Measurements from ENCODE around the gene PKP3.
"Not testable (repeated sequence)": the region's sequence is repeated elsewhere in the genome, so short reads cannot be mapped to it uniquely, and the experiment has no call there.

The PKP3 gene

GRCh38 chr11:379205-380094 lies 14.6 kb upstream of the PKP3 start:
- DNase-seq (ENCODE audit: low read depth in 2 of 2), result no peak

- DNase-seq (ENCODE audit: low read depth in 2 of 2), result no peak
Measured at GRCh38 chr11:380095-380480, 13.9 kb upstream of the PKP3 start.

GRCh38 chr11:380491-380890 lies 13.5 kb upstream of the PKP3 start:
- DNase-seq (ENCODE audit: low read depth in 2 of 2), result no peak

GRCh38 chr11:380996-381395 lies 13.0 kb upstream of the PKP3 start:
- no peak for DNase-seq (ENCODE audit: low read depth in 2 of 2)

GRCh38 chr11:381501-382072 lies 12.4 kb upstream of the PKP3 start:
- no peak for DNase-seq (ENCODE audit: low read depth in 2 of 2)

DNA sequence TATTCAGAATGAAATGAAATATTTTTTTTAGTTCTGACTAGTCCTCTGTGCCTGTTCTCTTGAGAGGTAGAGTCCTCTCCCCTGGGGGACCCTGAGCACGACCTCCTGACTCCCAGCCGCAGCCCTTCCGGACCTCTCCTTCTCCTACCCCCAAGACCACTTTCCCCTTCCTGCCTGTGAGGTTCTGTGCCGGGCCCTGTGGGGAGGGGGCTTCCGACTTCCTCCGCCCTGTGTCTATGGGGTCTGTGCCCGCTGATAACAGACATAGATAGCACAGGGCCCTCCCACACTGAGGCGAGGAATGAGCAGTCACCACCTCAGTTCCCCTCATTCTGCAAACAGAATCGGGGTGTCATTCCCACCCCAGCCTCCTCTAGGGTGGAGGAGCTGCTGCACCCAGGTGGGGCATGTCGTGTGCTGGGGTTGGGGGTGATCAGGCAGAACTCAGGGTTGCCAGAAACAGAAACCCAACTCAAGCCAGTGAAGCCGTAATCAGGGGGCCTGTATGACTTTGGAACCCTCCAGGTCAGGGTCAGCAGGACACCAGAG lies 11.9 kb upstream of the PKP3 start:
- no peak for DNase-seq (ENCODE audit: low read depth in 2 of 2)

- DNase-seq (ENCODE audit: low read depth in 2 of 2), result no peak
Measured at GRCh38 chr11:383431-383830, 10.6 kb upstream of the PKP3 start.

- DNase-seq (ENCODE audit: low read depth in 2 of 2), result no peak
Measured at GRCh38 chr11:384511-384910, 9.5 kb upstream of the PKP3 start.

- no peak for DNase-seq (ENCODE audit: low read depth in 2 of 2)
Measured at GRCh38 chr11:385594-386351, 8.2 kb upstream of the PKP3 start.

GRCh38 chr11:386483-386882 lies 7.5 kb upstream of the PKP3 start:
- no peak for DNase-seq (ENCODE audit: low read depth in 2 of 2)

DNA sequence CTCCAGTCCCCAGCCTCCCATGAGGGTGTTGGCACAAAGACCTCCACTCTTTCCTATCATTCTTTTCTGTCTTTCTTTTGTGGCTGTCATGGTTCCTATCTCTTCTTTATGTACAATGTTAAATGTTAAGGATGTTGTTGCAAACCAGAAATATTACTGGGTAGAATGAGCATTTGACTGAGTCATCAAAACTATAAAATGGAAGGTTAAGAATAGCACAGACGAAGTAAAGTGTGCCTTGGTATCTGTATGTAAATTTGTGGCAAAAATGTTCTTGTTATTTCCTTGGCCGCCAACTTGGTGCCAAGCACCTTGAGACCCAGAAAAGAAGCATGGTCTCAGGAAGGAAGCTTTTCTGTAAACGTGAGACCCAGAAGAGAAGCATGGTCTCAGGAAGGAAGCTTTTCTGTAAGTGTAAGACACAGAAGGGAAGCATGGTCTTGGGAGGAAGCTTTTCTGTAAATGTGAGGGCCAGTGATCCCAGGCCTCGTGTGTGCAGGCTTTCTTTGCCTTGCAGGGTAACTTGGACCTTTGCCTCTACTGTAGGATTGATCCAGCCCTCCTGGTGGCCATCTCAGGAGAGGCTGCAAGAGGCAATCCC lies 6.7 kb upstream of the PKP3 start:
- DNase-seq (ENCODE audit: low read depth in 2 of 2), result no peak

- not testable (repeated sequence) for DNase-seq (ENCODE audit: low read depth in 2 of 2)
Measured at GRCh38 chr11:389369-389768, 4.6 kb upstream of the PKP3 start.

DNA sequence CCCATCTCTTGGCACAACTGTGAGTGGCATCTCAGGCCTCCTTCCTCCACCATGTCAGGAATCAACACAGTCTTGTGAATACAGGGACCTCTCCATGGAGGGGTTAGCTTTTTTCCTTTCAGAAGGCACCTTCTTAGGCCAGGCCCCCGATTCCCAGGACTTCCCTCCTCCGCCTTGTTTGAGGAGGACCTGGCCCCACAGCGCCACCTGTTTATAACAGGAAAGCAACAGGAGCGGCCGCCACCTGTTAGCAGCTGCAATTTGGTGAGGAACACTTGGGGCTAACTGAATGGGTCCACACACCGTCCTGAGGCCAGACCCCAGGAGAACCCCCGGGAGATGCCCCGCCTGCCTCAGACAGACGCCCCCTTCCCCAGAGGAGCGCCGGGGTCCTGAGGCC lies 3.8 kb upstream of the PKP3 start:
- no peak for DNase-seq (ENCODE audit: low read depth in 2 of 2)

DNA sequence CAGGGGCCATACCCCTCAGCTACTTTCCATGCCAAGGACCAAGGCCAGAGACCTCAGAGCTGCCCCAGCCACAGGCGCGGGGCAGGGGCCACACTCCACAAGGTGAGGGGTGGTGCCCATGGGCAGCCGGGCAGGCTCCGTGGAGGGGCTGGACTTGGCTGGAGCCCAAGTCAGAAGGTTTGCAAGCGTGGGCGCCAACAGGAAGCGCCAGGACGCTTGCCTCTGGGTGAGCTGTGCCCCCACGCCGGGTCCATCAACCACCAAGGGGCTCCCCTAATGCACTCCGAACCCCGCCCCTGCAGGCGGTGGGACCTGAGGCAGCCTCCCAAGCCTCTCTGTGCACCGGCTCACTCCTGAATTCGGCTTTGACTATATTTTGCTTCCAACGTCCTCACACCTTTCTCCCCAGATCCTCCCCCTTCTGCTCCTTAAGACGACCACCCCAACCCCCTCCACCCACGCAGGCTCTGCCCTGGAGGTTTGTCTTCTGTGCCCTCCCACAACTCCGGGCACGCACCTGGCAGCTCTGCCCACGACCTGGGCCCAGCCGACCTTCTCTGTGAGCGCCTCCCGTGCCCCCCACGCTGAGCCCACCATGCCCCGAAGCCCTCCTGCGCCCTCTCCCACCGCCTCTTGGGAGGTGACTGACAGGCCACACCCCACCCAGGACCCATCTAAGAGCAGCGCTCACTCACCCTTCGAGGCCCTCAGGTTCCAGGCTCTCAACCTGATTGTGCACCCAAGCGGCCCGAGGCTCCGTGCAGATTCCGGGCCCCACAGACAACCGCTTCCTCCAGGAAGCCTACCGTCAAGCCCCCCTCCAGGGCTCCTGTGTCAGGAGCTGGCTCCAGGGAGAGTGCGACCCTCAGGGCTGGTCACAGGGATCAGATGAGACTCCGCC lies 2.6 kb upstream of the PKP3 start:
- no peak for DNase-seq (ENCODE audit: low read depth in 2 of 2)

DNA sequence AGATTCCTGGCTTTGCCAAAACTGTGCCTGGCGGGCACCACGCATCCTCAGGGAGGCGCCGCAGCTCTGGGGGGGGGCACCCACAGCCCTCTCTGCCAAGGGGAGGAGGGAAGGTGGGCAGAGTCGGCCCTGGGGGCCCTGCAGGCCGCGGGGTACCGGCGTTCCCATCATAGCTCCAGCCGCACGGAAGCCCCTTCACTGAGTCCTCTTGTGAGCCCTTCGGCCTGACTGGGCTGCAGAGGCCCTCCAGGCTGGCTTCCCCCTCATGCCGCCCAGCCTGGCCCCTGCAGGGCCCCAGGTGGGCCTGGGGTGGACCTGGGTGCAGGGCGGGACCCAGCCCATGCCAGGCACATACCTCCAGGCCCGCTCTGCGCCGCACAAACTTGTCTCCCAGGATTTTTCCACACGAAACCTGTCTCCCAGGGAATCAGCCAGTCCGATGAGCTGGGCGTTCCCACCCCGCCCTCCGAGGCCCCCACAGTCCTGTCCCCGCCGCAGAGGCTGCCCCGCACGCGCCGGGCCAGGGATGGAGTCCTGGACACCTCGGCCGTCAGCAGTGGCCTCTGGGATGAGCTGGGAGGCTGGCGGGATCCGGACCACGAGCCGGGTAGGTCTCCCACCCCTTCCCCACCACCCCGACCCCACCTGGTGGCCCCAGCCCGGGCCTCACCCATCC lies 1.8 kb upstream of the PKP3 start:
- no peak for DNase-seq (ENCODE audit: low read depth in 2 of 2)

DNA sequence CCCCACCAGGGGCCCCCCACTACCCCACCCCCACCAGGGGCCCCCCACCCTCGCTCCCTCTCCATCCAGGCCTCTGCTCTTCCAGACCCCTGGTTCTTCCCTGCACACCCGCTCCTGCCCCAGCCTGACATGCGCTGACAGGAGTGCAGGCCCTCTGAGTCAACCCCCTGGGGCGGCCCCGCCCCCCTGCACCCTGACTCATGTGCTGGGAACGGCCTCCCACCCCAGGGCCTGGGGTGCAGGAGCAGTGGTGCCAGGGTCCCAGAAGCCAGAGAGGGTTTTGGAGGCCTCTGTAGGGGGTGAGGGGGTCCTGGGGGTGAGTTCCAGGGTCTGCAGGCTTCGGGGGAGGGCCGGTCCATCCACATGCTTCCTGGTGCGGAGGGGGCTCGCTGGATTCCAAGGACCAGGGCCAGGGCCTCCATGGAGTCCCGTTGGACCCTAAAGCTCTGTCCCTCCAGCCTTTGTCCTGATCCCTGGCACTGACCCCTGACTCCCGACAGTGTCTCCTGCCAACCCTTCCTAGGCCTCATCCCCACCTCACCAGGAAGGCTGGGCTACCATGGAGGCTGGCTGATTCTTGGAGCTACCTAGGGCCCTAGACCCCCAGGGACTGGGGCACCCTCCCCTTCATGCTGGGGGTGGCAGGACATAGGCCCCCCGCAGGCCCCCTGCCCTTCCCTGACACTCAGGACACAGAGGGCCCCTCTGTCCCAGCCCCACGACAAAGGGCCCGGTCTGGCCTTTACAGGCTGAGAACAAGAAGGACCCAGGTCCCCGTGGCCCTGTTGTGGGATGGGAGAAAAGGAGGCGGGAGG lies 583 bp upstream of the PKP3 start:
- no peak for DNase-seq (ENCODE audit: low read depth in 2 of 2)

GRCh38 chr11:394858-395655 lies 1.0 kb downstream of the PKP3 start:
- no peak for DNase-seq (ENCODE audit: low read depth in 2 of 2)

- no peak for DNase-seq (ENCODE audit: low read depth in 2 of 2)
Measured at GRCh38 chr11:395866-396265, 1.9 kb downstream of the PKP3 start.

GRCh38 chr11:396511-396947 lies 2.5 kb downstream of the PKP3 start:
- DNase-seq (ENCODE audit: low read depth in 2 of 2), result no peak
